Colonic mucosa (tissue), 4 donors: ENCODE measurements around the gene SPDYE8. TPM values are rescaled to one million over a fixed set of nuclear protein-coding genes. Genes with fewer than 3 reads are reported as not detected.
"Not testable (repeated sequence)": the region's sequence is repeated elsewhere in the genome, so short reads cannot be mapped to it uniquely, and the experiment has no call there.

ENCODE experiments used
- DNase-seq: peaks from one replicate; pipeline ENCODE4 v3.0.0-alpha.2; 2020
- H3K27ac ChIP-seq: fragments of 200-600 bp; one replicate; pipeline ENCODE4 v1.8.0; 2021
- H3K27me3 ChIP-seq: fragments of 200-600 bp; one replicate; pipeline ENCODE4 v1.8.0; 2021
- H3K36me3 ChIP-seq: fragments of 200-600 bp; one replicate; pipeline ENCODE4 v1.8.0; 2021
- H3K4me1 ChIP-seq: fragments of 200-600 bp; one replicate; pipeline ENCODE4 v1.8.0; 2021; ENCODE audit warnings: mild to moderate bottlenecking
- H3K4me3 ChIP-seq: fragments of 200-600 bp; one replicate; pipeline ENCODE4 v1.8.0; 2021
- H3K9ac ChIP-seq, 2 donors: one replicate each; pipeline ENCODE4 v1.7.0; 2013; ENCODE audit warnings: control low read depth in 2 of 2, low read depth in 2 of 2, low read length in 2 of 2
- H3K9me3 ChIP-seq: fragments of 200-600 bp; one replicate; pipeline ENCODE4 v1.8.0; 2021
- intact Hi-C: fragments of 100-400 bp; cut with DNase I; formaldehyde crosslinking; loops from one replicate; pipeline ENCODE4 v1.14.1; 2022
- total RNA-seq, 2 donors: library from RNA; stranded (reverse); fragmentation: NEBNext Ultra II Directional in 1 of 2; extraction: Animal tissue kit (Norgen Biotek cat#: 25700) in 1 of 2; gene quantifications; one replicate each; pipeline ENCODE4 v1.2.1, GENCODE V29; 2021
- donor health status: healthy.
- donor health status: DM: no; HTN: no; CAD: no.
- donor health status: DM: no; HTN: no; CAD: no.

SPDYE8 gene
- total RNA-seq, 2 donors from 2014 or later = not detected

GRCh38 chr7:72974781-72975180 lies 54.8 kb downstream of the SPDYE8 start:
- H3K36me3 ChIP-seq, H3K27me3 ChIP-seq, H3K4me3 ChIP-seq, intact Hi-C loops, H3K9me3 ChIP-seq, H3K9ac ChIP-seq, DNase-seq, H3K27ac ChIP-seq, H3K4me1 ChIP-seq: not testable (repeated sequence)

- H3K9ac ChIP-seq, H3K4me3 ChIP-seq, H3K36me3 ChIP-seq, intact Hi-C loops, DNase-seq, H3K27ac ChIP-seq, H3K9me3 ChIP-seq, H3K27me3 ChIP-seq, H3K4me1 ChIP-seq: not testable (repeated sequence)
Observed at GRCh38 chr7:72971505-72971904, 58.1 kb downstream of the SPDYE8 start.

Other genes with a start within 250 kb of the SPDYE8 start
- 1 to 10 TPM; 1.9 to 8.9 TPM for gene TYW1B, start 201.6 kb downstream of the SPDYE8 start, total RNA-seq
- gene POM121, start 104.7 kb downstream of the SPDYE8 start, total RNA-seq = 10 to 100 TPM; 29.8 to 34.8 TPM
- under 1 TPM; 0.32 to 0.72 TPM for gene TRIM74, start 60.3 kb downstream of the SPDYE8 start, total RNA-seq
- not detected for gene SPDYE11, start 28.1 kb upstream of the SPDYE8 start, total RNA-seq
- not detected for gene SPDYE9, start 56.3 kb upstream of the SPDYE8 start, total RNA-seq